HG03342 (cell line): ENCODE measurements around the gene TPM2.

ENCODE experiments used
- ATAC-seq: cut with Tn5 transposase; IDR thresholded peaks from one replicate; pipeline ENCODE4 v1.9.1; 2021; ENCODE audit warnings: mild to moderate bottlenecking, moderate library complexity; ENCODE audit not compliant: unreplicated experiment

TPM2 gene

GRCh38 chr9:35689542-35690293, at the start of gene TPM2:
TSS of gene TPM2 (minus strand) at chr9:35689925. CDS start at chr9:35689817, 108 bp downstream.
- no peak for ATAC-seq

- no peak for ATAC-seq
Measured at GRCh38 chr9:35738924-35739323, 49.2 kb upstream of the TPM2 start.

- no peak for ATAC-seq
Measured at GRCh38 chr9:35738186-35738585, 48.5 kb upstream of the TPM2 start.

- ATAC-seq = no peak
Measured at GRCh38 chr9:35737143-35737542, 47.4 kb upstream of the TPM2 start.

- ATAC-seq = peak; percentile 18
Measured at GRCh38 chr9:35736201-35736633, 46.5 kb upstream of the TPM2 start.

- no peak for ATAC-seq
Measured at GRCh38 chr9:35734096-35734495, 44.4 kb upstream of the TPM2 start.

- ATAC-seq = no peak
Measured at GRCh38 chr9:35732800-35733541, 43.2 kb upstream of the TPM2 start.

GRCh38 chr9:35732185-35732799, 42.6 kb upstream of the TPM2 start, which contains the start of the genes CREB3 and TLN1:
TSS of gene CREB3 (plus strand) at chr9:35732666. CDS start at chr9:35732773, 107 bp downstream.
TSS of gene TLN1 (minus strand) at chr9:35732195. CDS start at chr9:35725694, 6,501 bp downstream.
- peak; percentile 79 for ATAC-seq

GRCh38 chr9:35731415-35732184, 41.9 kb upstream of the TPM2 start:
- ATAC-seq = no peak

- no peak for ATAC-seq
Measured at GRCh38 chr9:35730486-35730854, 40.7 kb upstream of the TPM2 start.

GRCh38 chr9:35729700-35730485, 40.2 kb upstream of the TPM2 start:
- no peak for ATAC-seq

GRCh38 chr9:35729101-35729500, 39.4 kb upstream of the TPM2 start:
- no peak for ATAC-seq

- no peak for ATAC-seq
Measured at GRCh38 chr9:35728041-35728971, 38.6 kb upstream of the TPM2 start.

GRCh38 chr9:35727676-35728040, 37.9 kb upstream of the TPM2 start:
- ATAC-seq = no peak

GRCh38 chr9:35726931-35727330, 37.2 kb upstream of the TPM2 start:
- no peak for ATAC-seq

GRCh38 chr9:35725362-35725761, 35.6 kb upstream of the TPM2 start:
- no peak for ATAC-seq

- ATAC-seq = no peak
Measured at GRCh38 chr9:35723908-35724307, 34.2 kb upstream of the TPM2 start.

- ATAC-seq = no peak
Measured at GRCh38 chr9:35723426-35723825, 33.7 kb upstream of the TPM2 start.

- no peak for ATAC-seq
Measured at GRCh38 chr9:35719546-35719945, 29.8 kb upstream of the TPM2 start.
